Keratinocyte (primary cell): ENCODE data around the gene GAB1.

Experiments used
- EZH2 ChIP-seq: IDR thresholded peaks from one replicate; pipeline ENCODE4 v1.6.1; 2012; ENCODE audit warnings: inconsistent platforms, mild to moderate bottlenecking, low read length, moderate library complexity
- TF ChIP-seq, protein P1 (sequence below), 3 experiments: IDR thresholded peaks in 1 of 3; conservative IDR thresholded peaks in 1 of 3; optimal IDR thresholded peaks in 1 of 3; 2 replicates in 2 of 3; 3 replicates in 1 of 3; pipeline versions ENCODE3 to v1.5.1; 2011; ENCODE audit warnings: low read length in 3 of 3, mild to moderate bottlenecking in 3 of 3, moderate library complexity in 2 of 3, control low read depth in 1 of 3, inconsistent platforms in 1 of 3; ENCODE audit not compliant: insufficient read depth in 2 of 3; ENCODE audit errors: extremely low read depth in 1 of 3

DNA sequence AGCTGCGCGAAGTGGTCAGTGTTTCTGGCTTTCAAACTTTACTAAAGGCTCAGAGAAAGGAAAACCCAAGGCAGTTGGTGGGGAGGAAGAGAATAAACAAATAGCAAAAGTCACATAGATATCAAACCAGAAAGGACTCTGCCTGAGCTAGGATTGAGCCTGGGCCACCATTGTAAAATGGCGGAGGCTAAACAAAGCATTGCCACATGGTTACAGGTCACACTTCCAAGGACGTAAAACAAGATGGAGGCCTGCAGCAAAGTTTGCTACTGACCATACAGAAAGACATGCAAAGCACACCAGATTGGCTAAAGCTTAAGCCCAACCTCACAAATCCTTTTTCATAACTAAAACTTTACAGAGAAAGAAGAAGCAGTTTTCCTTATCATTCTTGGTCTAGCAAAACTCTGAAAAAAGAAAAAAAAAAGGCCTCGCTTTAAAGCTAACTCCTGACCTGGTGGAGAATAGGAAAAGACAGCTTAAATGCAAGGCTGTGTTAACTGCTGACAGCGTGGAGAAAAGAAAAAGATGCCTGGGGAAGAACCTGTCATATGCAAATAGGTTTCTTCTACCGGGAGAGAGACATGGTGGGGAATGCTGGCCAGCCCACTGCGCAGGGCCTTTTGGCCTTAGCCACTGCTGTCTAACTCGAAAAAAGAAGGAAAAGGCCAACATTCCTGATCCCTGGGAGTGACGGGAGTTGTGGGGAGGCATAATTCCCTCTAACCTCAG is 95.0 kb downstream of the GAB1 start:
- TF ChIP-seq, protein P1, sequence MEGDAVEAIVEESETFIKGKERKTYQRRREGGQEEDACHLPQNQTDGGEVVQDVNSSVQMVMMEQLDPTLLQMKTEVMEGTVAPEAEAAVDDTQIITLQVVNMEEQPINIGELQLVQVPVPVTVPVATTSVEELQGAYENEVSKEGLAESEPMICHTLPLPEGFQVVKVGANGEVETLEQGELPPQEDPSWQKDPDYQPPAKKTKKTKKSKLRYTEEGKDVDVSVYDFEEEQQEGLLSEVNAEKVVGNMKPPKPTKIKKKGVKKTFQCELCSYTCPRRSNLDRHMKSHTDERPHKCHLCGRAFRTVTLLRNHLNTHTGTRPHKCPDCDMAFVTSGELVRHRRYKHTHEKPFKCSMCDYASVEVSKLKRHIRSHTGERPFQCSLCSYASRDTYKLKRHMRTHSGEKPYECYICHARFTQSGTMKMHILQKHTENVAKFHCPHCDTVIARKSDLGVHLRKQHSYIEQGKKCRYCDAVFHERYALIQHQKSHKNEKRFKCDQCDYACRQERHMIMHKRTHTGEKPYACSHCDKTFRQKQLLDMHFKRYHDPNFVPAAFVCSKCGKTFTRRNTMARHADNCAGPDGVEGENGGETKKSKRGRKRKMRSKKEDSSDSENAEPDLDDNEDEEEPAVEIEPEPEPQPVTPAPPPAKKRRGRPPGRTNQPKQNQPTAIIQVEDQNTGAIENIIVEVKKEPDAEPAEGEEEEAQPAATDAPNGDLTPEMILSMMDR (optimal IDR thresholded peaks at IDR 0.05 in 1 of 3, IDR thresholded peaks at IDR 0.05 in 1 of 3, conservative IDR thresholded peaks at IDR 0.05 in 1 of 3; ENCODE audit: extremely low read depth in 1 of 3, insufficient read depth in 2 of 3, low read length in 3 of 3): no peak
- no peak for TF ChIP-seq EZH2
